ENCODE measurements around the gene MT2A. TPM values are rescaled to one million over a fixed set of nuclear protein-coding genes. Genes with fewer than 3 reads are reported as not detected.
A peak's percentile ranks its signal among the peaks of the same experiment; 100 is the strongest.

MT2A gene
- total and polyA plus RNA-seq, 2 of the 13 experiments (the other 11 are each of a cell fraction or from before 2014, with no cell fraction given) = 135 to 371 TPM

GRCh38 chr16:56625140-56625942, 17.0 kb downstream of the MT2A start, which contains the start of gene MT1E (continued):
- TF ChIP-seq TIGD3 (CRISPR knock-in tag; IDR thresholded peaks at IDR 0.05; ENCODE audit: borderline replicate concordance) (no peak), BCL3 (CRISPR knock-in tag; IDR thresholded peaks at IDR 0.05) (peak; percentile 36), ZNF205 (CRISPR knock-in tag; IDR thresholded peaks at IDR 0.05) (peak; percentile 19; the same call in 1 of the 2 replicates), PATZ1 (CRISPR knock-in tag; IDR thresholded peaks at IDR 0.05) (peak; percentile 64; the same call in 1 of the 2 replicates), ZNF678 (CRISPR knock-in tag; IDR thresholded peaks at IDR 0.05) (0 out of 2 replicates have a peak, but pooled peaks have one; percentile 28), ZNF44 (CRISPR knock-in tag; IDR thresholded peaks at IDR 0.05) (no peak), ZNF18 (CRISPR knock-in tag; IDR thresholded peaks at IDR 0.05; ENCODE audit: insufficient replicate concordance) (peak; percentile 25), ZBTB38 (CRISPR knock-in tag; IDR thresholded peaks at IDR 0.05) (peak; percentile 94), IRX3 (CRISPR knock-in tag; IDR thresholded peaks at IDR 0.05; ENCODE audit: borderline replicate concordance, low read depth) (peak; percentile 18; the same call in 1 of the 2 replicates), ZKSCAN5 (CRISPR knock-in tag; IDR thresholded peaks at IDR 0.05) (no peak), SAP130 (CRISPR knock-in tag; IDR thresholded peaks at IDR 0.05; ENCODE audit: low read depth) (peak; percentile 22; the same call in 1 of the 2 replicates), MXD4 (CRISPR knock-in tag; IDR thresholded peaks at IDR 0.05) (peak; percentile 81), MYPOP (CRISPR knock-in tag; IDR thresholded peaks at IDR 0.05) (peak; percentile 89), ZFX (CRISPR knock-in tag; IDR thresholded peaks at IDR 0.05; ENCODE audit: low read depth) (peak; percentile 80), ZNF800 (CRISPR knock-in tag; IDR thresholded peaks at IDR 0.05) (peak; percentile 98), ZNF558 (CRISPR knock-in tag; IDR thresholded peaks at IDR 0.05; ENCODE audit: borderline replicate concordance) (peak; percentile 75; the same call in 1 of the 2 replicates), NFYB (CRISPR knock-in tag; IDR thresholded peaks at IDR 0.05) (0 out of 2 replicates have a peak, but pooled peaks have one; percentile 3), ZNF446 (CRISPR knock-in tag; IDR thresholded peaks at IDR 0.05) (peak; percentile 73; the same call in 1 of the 2 replicates), ERF (CRISPR knock-in tag; IDR thresholded peaks at IDR 0.05) (peak; percentile 43; the same call in 1 of the 2 replicates)
